HG03045 (cell line): Measurements from ENCODE around the gene ALG11.

Experiments
- ATAC-seq: cut with Tn5 transposase; IDR thresholded peaks from one replicate; pipeline ENCODE4 v1.9.1; 2021; ENCODE audit warnings: mild to moderate bottlenecking, moderate library complexity; ENCODE audit not compliant: unreplicated experiment

Gene ALG11

DNA sequence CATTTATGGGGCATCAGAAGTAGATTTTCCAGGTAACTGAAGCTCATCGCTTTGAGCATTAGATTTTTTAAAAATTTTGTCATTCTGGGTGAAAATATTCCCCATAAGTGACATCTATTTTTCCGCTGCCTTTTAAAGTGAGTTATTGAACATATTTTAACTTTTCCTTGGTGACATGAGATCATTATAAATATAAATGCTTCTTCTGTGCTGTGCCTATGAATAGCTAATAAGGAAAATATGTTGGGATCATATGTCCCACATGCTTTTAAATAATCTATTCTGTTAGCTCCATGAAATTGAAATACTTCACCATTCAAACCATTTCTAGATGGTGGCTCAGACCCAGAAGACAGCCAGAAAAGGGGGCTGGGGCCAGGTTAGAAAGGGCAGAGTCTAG is 15.0 kb upstream of the ALG11 start:
- ATAC-seq: no peak

DNA sequence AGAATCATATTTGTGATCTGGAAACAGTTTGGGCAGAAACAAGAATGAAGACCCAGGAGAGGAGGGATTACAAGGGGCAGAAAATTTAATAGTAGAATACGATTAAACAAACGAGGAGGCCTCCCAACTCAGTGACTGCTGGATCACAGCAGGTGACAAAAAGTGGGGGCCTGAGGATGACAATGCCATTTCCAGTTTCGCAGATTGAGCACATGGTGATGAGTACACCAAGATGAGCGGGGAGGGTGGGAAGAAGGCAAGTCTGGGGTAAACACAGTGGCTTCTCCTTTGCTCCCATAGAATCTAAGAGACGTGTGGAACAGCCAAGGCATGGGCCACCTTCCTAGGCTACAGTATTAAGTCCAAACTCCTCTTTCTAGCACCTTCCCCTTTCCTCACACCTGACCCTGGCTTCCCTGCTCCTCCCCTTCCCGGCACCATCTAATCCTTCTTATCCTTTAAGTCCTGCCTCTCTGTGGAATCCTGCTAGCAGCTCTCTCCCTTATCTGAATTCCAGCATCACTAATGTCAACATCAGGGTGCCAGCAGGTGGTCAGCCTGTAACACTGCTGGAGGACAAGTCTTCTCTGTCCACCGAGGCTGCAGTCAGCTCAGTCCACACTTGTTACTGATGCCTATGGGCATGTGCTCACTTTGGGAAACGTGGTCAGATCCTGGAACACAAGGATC is 14.4 kb upstream of the ALG11 start:
- no peak for ATAC-seq

DNA sequence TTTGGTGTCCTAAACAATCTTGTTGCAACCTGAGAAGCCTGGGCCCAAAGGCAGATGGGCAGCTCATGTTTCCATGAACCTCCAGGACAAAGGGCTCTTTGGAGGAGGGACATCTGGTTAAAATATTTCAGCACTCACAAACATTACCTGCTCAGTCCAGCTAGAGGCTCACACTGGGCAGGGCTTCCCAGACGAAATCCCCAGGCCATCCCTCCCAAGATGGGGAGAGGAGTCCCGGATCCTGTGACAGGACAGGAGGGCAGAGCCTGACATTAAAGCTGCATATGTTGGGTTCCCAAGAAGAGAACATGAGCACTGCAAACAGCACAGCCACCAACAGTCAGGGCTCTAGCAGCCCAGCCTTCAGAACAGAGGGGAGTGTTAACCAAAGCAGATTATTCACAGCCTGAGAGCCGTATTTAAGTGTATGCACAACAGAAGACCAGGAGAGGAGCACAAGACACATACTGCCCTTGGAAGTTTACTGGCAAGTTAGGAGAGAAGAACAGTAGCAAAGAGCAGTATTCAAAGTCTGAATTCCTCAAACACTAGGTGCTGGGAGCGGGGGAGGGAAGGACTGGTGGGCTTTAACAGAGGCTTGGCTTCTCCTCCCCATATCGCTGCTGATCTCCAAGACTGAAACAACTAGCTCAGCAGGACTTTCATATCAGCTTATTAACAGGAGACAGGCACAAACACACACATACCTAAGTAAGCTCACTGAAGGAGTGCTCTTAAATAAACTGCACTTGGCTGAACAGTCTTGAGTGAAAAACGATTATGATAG is 13.3 kb upstream of the ALG11 start:
- ATAC-seq: no peak

DNA sequence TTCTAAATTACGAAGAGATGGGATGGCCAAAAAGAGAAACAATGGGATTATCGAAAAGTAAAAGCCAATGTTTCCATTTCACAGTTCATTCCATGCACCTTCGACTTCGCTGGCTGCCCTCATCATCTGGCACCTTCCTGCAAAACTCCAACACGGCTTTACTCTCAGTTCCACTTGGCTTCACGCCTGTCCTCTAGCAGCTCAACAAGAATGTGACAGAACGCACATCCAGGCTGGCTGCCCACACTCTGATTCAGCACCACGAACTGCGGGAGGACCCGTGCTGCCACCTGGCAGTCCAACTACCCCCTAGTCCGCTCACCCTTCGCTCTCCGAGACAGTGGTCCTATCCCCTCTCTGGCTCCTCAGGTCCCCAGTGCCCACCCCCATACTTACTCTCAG is 12.7 kb upstream of the ALG11 start:
- no peak for ATAC-seq

DNA sequence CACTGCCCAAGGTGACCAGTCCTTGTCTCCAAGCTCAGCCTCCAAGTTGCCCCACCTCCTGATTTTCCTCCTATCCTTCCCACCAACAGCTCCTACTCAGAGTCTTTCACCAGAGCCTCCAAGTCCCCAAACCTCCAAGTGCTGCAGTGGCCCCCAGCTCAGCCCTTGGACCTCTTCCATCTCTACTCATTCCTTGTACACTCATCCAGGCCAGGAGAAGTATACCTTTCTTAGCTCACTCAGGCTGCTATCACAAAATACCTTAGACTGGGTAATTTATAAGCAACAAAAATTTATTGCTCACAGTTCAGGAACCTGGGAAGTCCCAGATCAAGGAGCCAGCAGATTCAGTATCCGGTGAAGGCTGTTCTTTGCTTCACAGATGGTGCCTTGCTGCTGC is 12.3 kb upstream of the ALG11 start:
- no peak for ATAC-seq

DNA sequence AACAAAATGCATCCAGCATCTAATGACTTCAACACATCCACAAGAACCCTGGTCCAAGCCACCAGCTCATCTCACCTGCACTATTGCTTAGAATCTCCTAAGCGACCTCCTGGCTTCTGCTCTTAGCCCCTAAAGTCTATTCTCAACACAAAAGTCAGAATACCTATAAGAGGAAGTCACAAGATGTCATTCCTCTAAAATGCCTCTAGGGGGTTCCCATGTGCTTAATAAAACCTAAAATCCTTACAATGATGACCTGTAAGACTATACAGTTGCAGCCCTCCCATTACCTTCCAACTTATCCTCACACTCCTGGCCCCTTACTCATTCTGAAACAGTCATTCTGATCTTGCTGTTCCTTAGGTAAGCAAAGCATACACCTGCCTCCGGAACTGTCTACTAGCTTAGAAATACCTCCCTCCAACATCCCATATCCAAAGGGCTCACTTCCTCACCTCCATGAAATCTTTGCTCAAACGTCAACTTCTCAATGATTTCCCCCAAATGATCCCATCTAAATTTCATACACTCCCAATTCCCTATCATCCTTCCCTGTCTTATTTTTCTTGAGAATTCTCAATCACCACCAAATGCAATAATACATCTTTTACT is 11.0 kb upstream of the ALG11 start:
- ATAC-seq: peak; percentile 82

DNA sequence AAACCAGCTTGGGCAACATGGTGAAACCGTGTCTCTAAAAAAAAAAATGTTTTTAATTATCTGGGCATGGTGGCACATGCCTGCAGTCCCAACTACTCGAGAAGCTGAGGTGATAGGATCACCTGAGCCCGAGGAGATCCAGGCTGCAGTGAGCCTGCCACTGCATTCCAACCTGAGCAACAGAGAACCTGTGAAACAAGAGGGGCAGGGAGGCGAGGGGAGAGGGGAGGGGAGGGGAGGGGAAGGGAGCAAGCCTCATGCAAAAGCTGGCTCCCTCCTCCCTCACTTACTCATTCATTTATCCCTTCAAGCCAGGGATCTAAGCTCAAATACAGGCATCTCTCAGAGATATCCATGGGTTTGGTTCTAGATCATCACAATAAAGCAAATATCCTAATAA is 9.8 kb upstream of the ALG11 start:
- ATAC-seq: no peak

DNA sequence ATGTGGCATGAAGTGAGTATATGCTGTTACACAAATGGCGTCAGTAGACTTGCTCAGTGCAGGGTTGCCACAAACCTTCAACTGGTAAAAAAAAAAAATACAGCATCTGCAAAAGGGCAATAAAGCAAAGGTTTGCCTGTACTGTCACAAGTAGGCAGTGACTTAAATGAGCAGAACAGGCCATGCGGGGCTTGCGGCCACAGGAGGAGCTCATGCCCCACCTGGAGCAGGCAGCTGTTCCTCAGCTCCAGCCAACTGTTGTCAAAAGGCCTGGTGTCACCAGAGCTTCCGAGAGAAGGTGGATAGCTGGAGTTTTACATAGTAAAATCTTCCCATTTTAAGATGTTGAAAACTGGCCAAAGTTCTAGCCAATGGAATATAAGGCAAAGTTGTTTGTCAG is 8.7 kb upstream of the ALG11 start:
- ATAC-seq: no peak

DNA sequence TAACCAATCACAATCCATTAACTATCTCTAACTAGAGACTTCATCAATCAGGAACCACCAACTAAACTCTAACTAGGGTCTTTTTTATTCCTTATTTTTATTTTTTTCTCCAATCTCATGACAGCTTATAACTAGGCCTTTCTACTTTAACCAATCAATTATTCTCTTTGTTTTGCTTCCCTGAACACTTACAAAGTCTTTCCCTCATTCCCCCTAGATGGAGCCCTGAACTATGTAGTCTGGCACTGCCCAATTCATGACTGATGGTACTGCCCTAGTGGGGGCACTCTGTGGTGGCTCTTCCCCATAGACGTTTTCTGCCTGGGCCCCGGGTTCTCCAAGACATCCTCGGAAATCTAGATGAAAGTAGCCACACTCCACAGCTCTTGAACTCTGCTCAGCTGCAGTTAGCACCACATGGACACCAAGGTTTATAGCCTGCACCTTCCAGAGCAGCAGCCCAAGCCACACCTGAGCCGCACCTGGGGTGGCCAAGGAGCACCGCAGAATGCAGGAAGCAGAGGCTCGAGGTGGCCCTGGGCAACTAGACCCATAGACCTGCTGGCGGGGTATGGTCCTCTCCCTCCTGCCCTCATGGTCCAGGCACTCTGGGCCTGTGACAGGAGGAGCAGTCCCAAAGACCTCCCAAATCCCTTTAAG is 7.6 kb upstream of the ALG11 start:
- no peak for ATAC-seq

DNA sequence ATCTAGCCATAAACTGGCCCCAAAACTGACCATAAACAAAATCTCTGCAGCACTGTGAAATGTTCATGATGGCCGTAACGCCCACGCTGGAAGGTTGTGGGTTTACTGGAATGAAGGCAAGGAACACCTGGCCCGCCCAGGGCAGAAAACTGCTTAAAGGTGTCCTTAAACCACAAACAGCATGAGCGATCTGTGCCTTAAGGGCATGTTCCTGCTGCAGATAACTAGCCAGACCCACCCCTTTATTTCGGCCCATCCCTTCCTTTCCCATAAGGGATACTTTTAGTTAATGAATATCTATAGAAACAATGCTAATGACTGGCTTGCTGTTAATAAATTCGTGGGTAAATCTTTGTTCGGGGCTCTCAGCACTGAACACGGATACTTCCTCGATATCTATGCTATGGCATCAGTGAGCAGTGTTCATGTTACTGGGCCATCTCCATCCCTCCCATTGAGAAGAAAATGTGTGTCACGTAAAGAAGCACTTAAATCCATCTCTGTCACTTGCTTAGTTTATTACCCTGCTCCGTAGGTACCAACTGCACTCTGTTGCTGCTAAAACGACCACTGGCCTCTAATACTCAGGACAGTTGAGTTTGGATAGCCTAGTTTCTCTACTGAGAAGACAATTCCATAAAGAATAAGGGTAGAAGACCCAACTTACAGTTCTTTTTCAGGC is 6.2 kb upstream of the ALG11 start:
- no peak for ATAC-seq

DNA sequence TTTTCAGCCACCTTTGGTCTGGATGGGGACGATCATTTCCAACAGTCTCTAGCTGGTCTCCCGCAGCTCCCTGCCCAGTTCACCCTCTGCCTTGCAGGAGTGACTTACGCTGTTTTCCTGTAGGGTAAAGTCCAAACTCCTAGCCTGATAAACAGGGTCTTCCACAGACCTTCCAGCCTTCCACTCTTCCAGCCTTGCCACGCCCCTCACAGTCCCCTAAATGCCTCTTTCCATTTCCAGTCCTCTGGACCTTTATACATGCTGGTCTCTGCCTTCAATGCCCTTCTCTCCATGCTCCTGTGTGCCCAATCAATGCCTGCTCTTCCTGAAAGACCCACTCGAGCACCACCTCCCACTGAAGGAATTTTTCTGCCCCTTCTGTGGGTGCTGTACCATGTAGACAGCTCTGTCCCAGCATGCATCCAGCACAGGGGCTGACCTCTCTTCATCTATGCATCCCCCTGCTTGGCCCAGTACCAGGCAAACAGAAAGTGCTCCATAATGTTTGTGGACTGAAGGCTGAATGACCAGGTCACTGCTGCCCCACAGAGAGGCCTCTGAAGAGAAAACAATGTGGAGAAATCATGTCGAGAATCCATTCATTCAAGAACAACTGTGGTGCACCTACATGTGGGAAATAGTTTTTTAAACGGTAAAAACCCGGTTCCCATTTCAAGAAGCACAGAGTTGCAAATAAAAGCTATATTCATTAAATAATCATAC is 5.5 kb upstream of the ALG11 start:
- no peak for ATAC-seq

DNA sequence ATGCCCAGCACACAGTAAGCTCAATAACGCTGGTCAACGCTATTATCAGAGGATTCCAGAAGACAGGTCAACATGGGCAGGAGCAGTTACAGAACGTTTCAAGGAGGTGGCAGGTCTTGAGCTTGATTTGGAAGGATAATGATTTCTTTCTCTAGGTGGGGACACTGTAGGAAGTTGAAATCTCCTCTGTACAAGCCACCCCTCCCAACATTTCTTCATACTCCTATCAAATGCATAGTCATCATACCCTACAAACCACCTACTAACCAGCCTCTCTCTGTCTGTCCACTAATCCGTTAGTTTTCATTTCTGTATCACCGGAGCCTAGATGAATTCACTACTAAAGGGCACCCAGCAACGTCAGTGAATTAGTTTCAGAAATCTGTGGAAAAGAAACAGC is 2.3 kb upstream of the ALG11 start:
- ATAC-seq: no peak

DNA sequence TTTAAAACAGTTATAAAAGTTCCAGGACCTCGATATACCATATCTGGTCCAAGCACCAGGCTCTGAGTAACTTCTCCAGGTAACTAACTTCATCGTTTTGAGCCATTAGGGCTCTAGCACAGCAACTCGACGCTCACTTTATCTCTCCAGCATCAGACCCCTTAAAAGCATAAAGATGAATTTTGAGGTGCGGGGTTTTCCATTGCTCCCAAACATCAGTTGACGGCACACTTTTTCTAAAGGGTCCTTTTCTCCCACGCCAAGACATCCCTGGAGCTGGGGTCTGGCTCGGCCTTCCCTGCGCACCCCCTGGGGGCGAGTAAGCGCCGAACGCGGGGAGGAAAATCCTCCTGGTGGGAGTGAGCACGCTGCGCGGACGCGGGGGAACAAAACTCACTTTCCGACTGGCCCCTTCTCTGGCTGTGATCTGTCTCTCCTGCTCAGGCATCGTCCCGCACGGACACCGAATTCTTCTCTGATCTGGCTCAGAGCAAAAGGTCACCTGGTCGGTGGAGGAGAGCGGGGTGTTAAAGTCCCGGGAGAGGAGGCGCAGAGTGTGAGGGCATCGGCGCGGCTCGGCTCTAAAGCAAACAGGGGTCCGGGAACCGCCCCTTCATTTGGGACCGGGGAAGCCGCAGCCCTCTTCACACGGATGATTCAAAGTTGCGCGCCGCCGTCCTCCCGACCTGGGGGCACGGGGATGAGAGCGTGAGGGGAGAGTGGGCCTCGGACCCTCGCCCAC is 1.1 kb upstream of the ALG11 start, which contains the start of gene ATP7B:
TSS of gene ATP7B (minus strand) at position 561 of the 742 bp plus-strand sequence. CDS start at position 448, 113 bp downstream.
- ATAC-seq: peak; percentile 12

DNA sequence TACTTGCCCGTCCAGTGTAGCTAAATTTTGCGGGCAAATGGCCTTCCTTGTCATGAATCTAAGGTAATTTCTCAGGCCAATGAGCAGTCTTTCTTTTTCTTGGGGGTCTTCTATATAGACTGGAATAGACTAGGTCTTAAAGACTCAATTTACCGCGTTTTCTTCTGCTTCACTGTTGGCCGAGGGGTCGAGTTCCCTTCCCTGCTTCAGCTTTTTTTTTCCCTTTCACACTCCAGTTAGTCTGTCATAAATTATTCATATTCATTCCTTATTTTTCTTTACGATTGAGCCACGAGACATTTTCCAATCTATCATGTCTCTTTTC is 276 bp downstream of the ALG11 start:
- ATAC-seq: no peak

DNA sequence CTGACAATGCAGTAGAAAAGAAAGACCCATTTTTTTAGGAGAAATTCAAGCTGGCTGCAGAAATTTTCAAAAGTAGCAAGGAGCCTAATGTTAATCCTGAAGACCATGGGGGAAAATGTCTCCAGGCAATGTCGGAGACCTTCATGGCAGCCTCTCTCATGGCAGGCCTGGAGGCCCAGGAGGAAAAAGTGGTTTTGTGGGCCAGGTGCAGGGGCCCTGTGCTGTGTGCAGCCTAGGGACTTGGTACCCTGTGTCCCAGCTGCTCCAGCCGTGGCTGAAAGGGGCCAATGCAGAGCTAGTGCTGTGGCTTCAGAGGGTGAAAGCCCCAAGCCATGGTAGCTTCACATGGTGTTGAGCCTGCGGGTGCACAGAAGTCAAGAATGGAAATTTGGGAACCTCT is 4.1 kb downstream of the ALG11 start:
- ATAC-seq: no peak

DNA sequence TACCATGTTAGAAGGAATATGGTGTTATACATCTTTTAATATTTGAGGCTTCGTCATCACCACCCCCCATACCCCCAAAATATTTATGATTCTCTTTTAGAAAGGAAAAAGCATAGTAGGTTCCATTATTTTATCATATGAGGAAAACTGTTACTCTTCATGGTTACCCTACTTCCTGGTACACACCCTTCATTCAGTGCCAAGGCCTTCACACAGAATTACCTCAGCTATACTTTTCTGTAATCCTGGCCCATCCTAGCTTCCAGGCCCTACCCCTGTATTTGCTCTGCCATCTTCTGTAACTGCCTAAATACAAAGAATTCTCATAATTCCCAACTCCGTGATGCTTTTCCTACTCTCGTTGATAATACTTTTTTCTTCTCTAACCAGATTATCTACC is 8.0 kb downstream of the ALG11 start:
- no peak for ATAC-seq

DNA sequence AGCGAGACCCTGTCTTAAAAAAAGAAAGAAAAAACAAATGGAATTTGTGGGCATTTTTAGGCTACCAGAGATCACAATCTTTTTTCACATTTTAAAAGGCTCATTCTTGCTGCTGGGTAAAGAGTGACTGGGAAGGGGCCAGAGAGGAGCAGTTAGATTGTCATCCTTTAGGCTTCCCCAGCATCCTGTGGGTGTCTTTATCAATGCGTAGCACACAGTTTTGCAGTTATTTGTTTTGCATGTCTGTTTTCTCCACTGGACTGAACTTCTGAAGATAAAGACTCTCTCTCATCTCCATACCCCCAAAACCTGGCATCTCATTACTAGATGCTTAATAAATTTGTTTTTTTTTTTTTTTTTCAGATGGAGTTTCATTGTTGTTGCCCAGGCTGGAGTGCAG is 10.2 kb downstream of the ALG11 start:
- ATAC-seq: no peak

DNA sequence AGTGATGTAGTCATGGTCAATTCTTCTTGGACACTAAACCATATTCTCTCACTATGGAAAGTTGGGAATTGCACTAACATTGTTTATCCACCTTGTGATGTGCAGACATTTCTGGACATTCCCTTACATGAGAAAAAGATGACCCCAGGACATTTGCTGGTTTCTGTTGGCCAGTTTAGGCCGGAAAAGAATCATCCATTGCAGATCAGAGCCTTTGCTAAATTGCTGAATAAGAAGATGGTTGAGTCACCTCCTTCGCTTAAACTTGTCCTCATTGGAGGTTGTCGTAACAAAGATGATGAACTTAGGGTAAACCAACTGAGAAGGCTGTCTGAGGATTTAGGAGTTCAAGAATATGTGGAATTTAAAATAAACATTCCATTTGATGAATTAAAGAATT is 12.3 kb downstream of the ALG11 start, which contains the start of gene UTP14C:
TSS of gene UTP14C (plus strand) at position 211 of the 400 bp plus-strand sequence. CDS start 4,114 bp downstream, outside the sequence.
- no peak for ATAC-seq

DNA sequence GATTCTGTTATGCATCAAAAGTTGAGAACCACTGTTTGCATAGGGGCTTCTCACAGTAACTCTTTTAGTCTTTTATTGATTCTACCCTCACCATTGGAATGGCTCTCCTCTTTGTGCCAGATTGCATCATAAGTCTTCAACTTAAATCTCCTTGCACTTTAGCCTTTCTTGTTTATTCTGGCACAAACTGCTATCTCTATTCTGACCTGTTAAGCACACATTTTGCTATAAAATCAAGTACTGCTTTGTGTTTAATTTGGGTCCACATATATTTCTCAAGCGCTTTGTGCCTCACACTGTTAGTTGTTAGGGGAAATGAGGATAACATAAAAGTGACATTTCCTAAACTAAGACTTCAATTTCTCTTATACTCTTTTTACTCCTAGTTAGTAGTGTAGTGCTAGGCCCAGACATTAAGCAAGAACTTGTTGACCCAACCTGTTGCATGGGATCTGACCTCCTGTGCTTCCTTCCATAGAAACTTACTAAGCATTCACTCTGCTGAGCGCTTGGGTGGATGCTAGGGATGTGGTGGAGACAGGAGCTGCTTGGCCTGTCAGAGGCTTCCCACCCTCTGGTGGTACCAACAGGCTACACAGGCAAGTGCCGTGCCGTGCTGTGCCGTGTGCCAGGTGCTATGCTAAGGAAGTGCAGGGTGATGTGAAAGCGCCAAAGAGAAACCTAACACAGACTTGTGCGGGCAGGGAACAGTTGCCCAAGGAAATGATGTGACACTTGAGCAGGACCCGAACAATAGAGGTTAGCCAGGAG is 13.5 kb downstream of the ALG11 start:
- no peak for ATAC-seq
